ENCODE results near the gene EVI5.
"Not testable (repeated sequence)": the region's sequence is repeated elsewhere in the genome, so short reads cannot be mapped to it uniquely, and the experiment has no call there.

Gene EVI5

GRCh38 chr1:92795166-92795565 lies 10.3 kb upstream of the EVI5 start:
- in situ Hi-C loops (cut with MboI; ENCODE audit: low sequenced_read_pairs): no loop called here

GRCh38 chr1:92792340-92792782 lies 7.5 kb upstream of the EVI5 start:
- in situ Hi-C loops (cut with MboI; ENCODE audit: low sequenced_read_pairs): no loop called here

- in situ Hi-C loops (cut with MboI; ENCODE audit: low sequenced_read_pairs): no loop called here
Measured at GRCh38 chr1:92791487-92792066, 6.7 kb upstream of the EVI5 start.

- in situ Hi-C loops (cut with MboI; ENCODE audit: low sequenced_read_pairs): no loop called here
Measured at GRCh38 chr1:92790867-92791266, 6.0 kb upstream of the EVI5 start.

- in situ Hi-C loops (cut with MboI; ENCODE audit: low sequenced_read_pairs): no loop called here
Measured at GRCh38 chr1:92790081-92790480, 5.2 kb upstream of the EVI5 start.

- in situ Hi-C loops (cut with MboI; ENCODE audit: low sequenced_read_pairs): no loop called here
Measured at GRCh38 chr1:92786111-92786901, 1.4 kb upstream of the EVI5 start.

- in situ Hi-C loops (cut with MboI; ENCODE audit: low sequenced_read_pairs): no loop called here
Measured at GRCh38 chr1:92784021-92784638, 778 bp downstream of the EVI5 start.

GRCh38 chr1:92783550-92783949 lies 1.4 kb downstream of the EVI5 start:
- in situ Hi-C loops (cut with MboI; ENCODE audit: low sequenced_read_pairs): not testable (repeated sequence)

- in situ Hi-C loops (cut with MboI; ENCODE audit: low sequenced_read_pairs): no loop called here
Measured at GRCh38 chr1:92778376-92778775, 6.5 kb downstream of the EVI5 start.

GRCh38 chr1:92774407-92774806 lies 10.5 kb downstream of the EVI5 start:
- in situ Hi-C loops (cut with MboI; ENCODE audit: low sequenced_read_pairs): no loop called here

GRCh38 chr1:92773749-92774148 lies 11.2 kb downstream of the EVI5 start:
- in situ Hi-C loops (cut with MboI; ENCODE audit: low sequenced_read_pairs): not testable (repeated sequence)

GRCh38 chr1:92769856-92770255 lies 15.1 kb downstream of the EVI5 start:
- in situ Hi-C loops (cut with MboI; ENCODE audit: low sequenced_read_pairs): no loop called here

GRCh38 chr1:92768915-92769314 lies 16.0 kb downstream of the EVI5 start:
- in situ Hi-C loops (cut with MboI; ENCODE audit: low sequenced_read_pairs): no loop called here

GRCh38 chr1:92768296-92768695 lies 16.6 kb downstream of the EVI5 start:
- in situ Hi-C loops (cut with MboI; ENCODE audit: low sequenced_read_pairs): no loop called here

GRCh38 chr1:92764116-92764515 lies 20.8 kb downstream of the EVI5 start:
- in situ Hi-C loops (cut with MboI; ENCODE audit: low sequenced_read_pairs): no loop called here

GRCh38 chr1:92762355-92762754 lies 22.6 kb downstream of the EVI5 start:
- in situ Hi-C loops (cut with MboI; ENCODE audit: low sequenced_read_pairs): no loop called here

GRCh38 chr1:92759361-92759760 lies 25.5 kb downstream of the EVI5 start:
- in situ Hi-C loops (cut with MboI; ENCODE audit: low sequenced_read_pairs): no loop called here

- in situ Hi-C loops (cut with MboI; ENCODE audit: low sequenced_read_pairs): no loop called here
Measured at GRCh38 chr1:92756537-92756936, 28.4 kb downstream of the EVI5 start.

- in situ Hi-C loops (cut with MboI; ENCODE audit: low sequenced_read_pairs): no loop called here
Measured at GRCh38 chr1:92755541-92756461, 29.1 kb downstream of the EVI5 start.

GRCh38 chr1:92754719-92755050 lies 30.2 kb downstream of the EVI5 start:
- in situ Hi-C loops (cut with MboI; ENCODE audit: low sequenced_read_pairs): no loop called here

GRCh38 chr1:92754000-92754718 lies 30.7 kb downstream of the EVI5 start:
- in situ Hi-C loops (cut with MboI; ENCODE audit: low sequenced_read_pairs): no loop called here
